Activated T-helper 17 cell treated with anti-CD3 and anti-CD28 coated beads, Interleukin-2, amount 50 U/mL, for 72 hours (primary cell): ENCODE results near the gene SLC9A9. TPM values are rescaled to one million over a fixed set of nuclear protein-coding genes. Genes with fewer than 3 reads are reported as not detected.

Experiments used
- ATAC-seq: fragments of 150-1000 bp; cut with Tn5 transposase; replicated peaks from 2 replicates; pipeline ENCODE4 v1.10.0; 2021; ENCODE audit warnings: mild to moderate bottlenecking, moderate library complexity
- H3K27ac Mint-ChIP-seq: one replicate; pipeline ENCODE4 v1.8.0; 2022; ENCODE audit warnings: mixed read lengths
- H3K27me3 Mint-ChIP-seq: one replicate; pipeline ENCODE4 v1.8.0; 2022; ENCODE audit warnings: mixed read lengths
- H3K36me3 Mint-ChIP-seq: one replicate; pipeline ENCODE4 v1.8.0; 2022; ENCODE audit warnings: low read depth, mild to moderate bottlenecking, mixed read lengths
- H3K4me1 Mint-ChIP-seq: one replicate; pipeline ENCODE4 v1.8.0; 2022; ENCODE audit warnings: mixed read lengths
- H3K4me3 Mint-ChIP-seq: one replicate; pipeline ENCODE4 v1.8.0; 2022; ENCODE audit warnings: mild to moderate bottlenecking, mixed read lengths
- H3K9me3 Mint-ChIP-seq: one replicate; pipeline ENCODE4 v1.8.0; 2022; ENCODE audit warnings: mixed read lengths
- total RNA-seq, 2 donors: library from RNA; stranded (reverse); gene quantifications; one replicate each; pipeline ENCODE4 v1.2.3, GENCODE V29; 2022

SLC9A9 gene
- total RNA-seq, 2 donors from 2014 or later = 4.0 to 15.2 TPM

DNA sequence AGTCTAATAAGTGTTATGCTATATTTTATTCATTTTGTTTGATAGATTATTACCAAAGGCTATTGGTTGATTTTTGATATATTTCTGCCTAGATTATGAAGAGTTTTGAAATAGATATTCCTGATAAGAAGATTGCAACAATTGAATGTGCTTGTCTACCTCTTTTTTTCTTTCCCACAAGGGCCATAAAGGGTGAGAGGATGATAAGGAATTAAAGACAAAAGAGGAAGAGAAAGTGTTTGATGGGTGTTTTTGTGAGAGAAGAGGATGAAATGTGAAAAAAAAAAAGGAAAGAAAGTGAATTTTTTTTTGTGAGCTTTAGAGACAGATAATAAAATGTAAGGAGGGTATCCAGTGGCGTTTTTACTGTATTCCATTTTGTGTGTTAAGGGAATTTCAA lies 484.3 kb downstream of the SLC9A9 start:
- no peak overlapping the region for H3K27ac Mint-ChIP-seq
- H3K9me3 Mint-ChIP-seq = peaks cover 4% of the 10 kb centered on the region
- no peaks in the 10 kb centered on the region for H3K27me3 Mint-ChIP-seq
- peaks cover 5% of the 10 kb centered on the region for H3K4me1 Mint-ChIP-seq
- no peak overlapping the region for H3K4me3 Mint-ChIP-seq
- no peak for ATAC-seq
- peaks cover 17% of the 10 kb centered on the region for H3K36me3 Mint-ChIP-seq

- Mint-ChIP-seq H3K27me3 (no peaks in the 10 kb centered on the region), H3K9me3 (peaks cover 4% of the 10 kb centered on the region), H3K4me3 (no peak overlapping the region), H3K36me3 (peaks cover 17% of the 10 kb centered on the region), H3K27ac (no peak overlapping the region), H3K4me1 (peaks cover 5% of the 10 kb centered on the region)
- no peak for ATAC-seq
Observed at GRCh38 chr3:143363276-143363675, 485.0 kb downstream of the SLC9A9 start.

GRCh38 chr3:143362115-143362991 lies 485.9 kb downstream of the SLC9A9 start:
- Mint-ChIP-seq H3K27ac (no peak overlapping the region), H3K9me3 (peaks cover 4% of the 10 kb centered on the region), H3K36me3 (peaks cover 17% of the 10 kb centered on the region), H3K4me3 (no peak overlapping the region), H3K27me3 (no peaks in the 10 kb centered on the region), H3K4me1 (peaks cover 5% of the 10 kb centered on the region)
- no peak for ATAC-seq

DNA sequence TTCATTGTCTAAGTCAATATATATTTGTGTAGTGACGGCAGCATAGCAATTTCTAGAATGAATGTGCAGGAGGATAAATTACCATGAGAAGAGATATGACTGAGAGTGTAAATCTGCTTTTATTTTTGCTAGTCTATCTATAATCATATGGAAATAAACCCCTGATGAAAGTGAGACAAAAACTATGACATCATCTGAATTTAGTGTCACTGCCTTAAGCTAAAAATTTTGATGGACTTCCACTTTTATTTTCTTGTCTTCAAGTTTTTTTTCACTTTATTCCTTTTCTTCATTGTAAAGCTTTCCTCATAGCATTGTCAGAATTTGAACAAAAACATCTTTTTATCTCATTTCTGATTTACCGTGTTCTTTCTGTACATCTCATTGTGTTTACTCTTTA lies 486.7 kb downstream of the SLC9A9 start:
- ATAC-seq = no peak
- Mint-ChIP-seq H3K4me1 (peaks cover 5% of the 10 kb centered on the region), H3K4me3 (no peak overlapping the region)

GRCh38 chr3:143360244-143360643 lies 488.0 kb downstream of the SLC9A9 start:
- Mint-ChIP-seq H3K36me3 (peaks cover 17% of the 10 kb centered on the region), H3K4me3 (no peak overlapping the region), H3K4me1 (peaks cover 5% of the 10 kb centered on the region), H3K27ac (no peak overlapping the region), H3K27me3 (no peaks in the 10 kb centered on the region), H3K9me3 (peaks cover 4% of the 10 kb centered on the region)
- no peak for ATAC-seq

More for the DNA sequence above, 486.7 kb downstream of the SLC9A9 start:
- Mint-ChIP-seq H3K27ac (no peak overlapping the region), H3K36me3 (peaks cover 17% of the 10 kb centered on the region), H3K27me3 (no peaks in the 10 kb centered on the region), H3K9me3 (peaks cover 4% of the 10 kb centered on the region)

- H3K27me3 Mint-ChIP-seq = no peaks in the 10 kb centered on the region
- H3K4me1 Mint-ChIP-seq = peaks cover 5% of the 10 kb centered on the region
- H3K9me3 Mint-ChIP-seq = peaks cover 4% of the 10 kb centered on the region
- H3K27ac Mint-ChIP-seq = no peak overlapping the region
- H3K36me3 Mint-ChIP-seq = peaks cover 17% of the 10 kb centered on the region
- no peak overlapping the region for H3K4me3 Mint-ChIP-seq
- no peak for ATAC-seq
Observed at GRCh38 chr3:143358793-143359491, 489.3 kb downstream of the SLC9A9 start.

GRCh38 chr3:143358155-143358792 lies 490.0 kb downstream of the SLC9A9 start:
- H3K27me3 Mint-ChIP-seq = no peaks in the 10 kb centered on the region
- no peak overlapping the region for H3K4me3 Mint-ChIP-seq
- ATAC-seq = no peak
- peaks cover 5% of the 10 kb centered on the region for H3K4me1 Mint-ChIP-seq
- no peak overlapping the region for H3K27ac Mint-ChIP-seq
- peaks cover 17% of the 10 kb centered on the region for H3K36me3 Mint-ChIP-seq
- peaks cover 4% of the 10 kb centered on the region for H3K9me3 Mint-ChIP-seq

GRCh38 chr3:143357700-143358099 lies 490.6 kb downstream of the SLC9A9 start:
- ATAC-seq = no peak

GRCh38 chr3:143356839-143357238 lies 491.4 kb downstream of the SLC9A9 start:
- H3K9me3 Mint-ChIP-seq = no peaks in the 10 kb centered on the region
- no peak overlapping the region for H3K27ac Mint-ChIP-seq
- ATAC-seq = no peak
- H3K36me3 Mint-ChIP-seq = peaks cover 7% of the 10 kb centered on the region
- H3K4me1 Mint-ChIP-seq = no peaks in the 10 kb centered on the region
- no peak overlapping the region for H3K4me3 Mint-ChIP-seq
- no peaks in the 10 kb centered on the region for H3K27me3 Mint-ChIP-seq

More at GRCh38 chr3:143357700-143358099, 490.6 kb downstream of the SLC9A9 start:
- H3K27ac Mint-ChIP-seq = no peak overlapping the region
- H3K9me3 Mint-ChIP-seq = peaks cover 4% of the 10 kb centered on the region
- H3K4me3 Mint-ChIP-seq = no peak overlapping the region
- H3K4me1 Mint-ChIP-seq = peaks cover 5% of the 10 kb centered on the region
- peaks cover 16% of the 10 kb centered on the region for H3K36me3 Mint-ChIP-seq
- H3K27me3 Mint-ChIP-seq = no peaks in the 10 kb centered on the region

DNA sequence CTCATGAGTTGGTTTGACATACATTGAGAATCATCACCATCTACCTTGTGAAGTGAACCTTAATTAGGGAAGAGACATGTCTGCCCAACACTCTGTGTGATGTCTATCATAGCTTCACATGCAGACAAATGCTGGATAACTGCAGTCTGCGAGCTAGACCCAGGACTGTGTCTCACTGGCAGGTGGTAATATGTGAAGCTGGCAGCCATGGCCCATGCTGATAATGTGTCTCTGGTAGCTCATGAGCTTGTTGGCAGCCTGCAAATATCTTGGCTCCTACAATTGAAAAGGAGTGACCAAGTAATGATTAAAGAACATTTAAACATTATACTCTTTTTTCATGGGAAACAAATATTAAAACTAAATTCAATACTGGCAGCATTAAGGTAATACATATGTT lies 493.9 kb downstream of the SLC9A9 start:
- H3K4me1 Mint-ChIP-seq = peaks cover 11% of the 10 kb centered on the region
- no peaks in the 10 kb centered on the region for H3K27me3 Mint-ChIP-seq
- H3K4me3 Mint-ChIP-seq = no peak overlapping the region
- H3K27ac Mint-ChIP-seq = no peak overlapping the region
- H3K36me3 Mint-ChIP-seq = no peaks in the 10 kb centered on the region
- ATAC-seq = no peak
- H3K9me3 Mint-ChIP-seq = no peaks in the 10 kb centered on the region

- ATAC-seq = no peak
- Mint-ChIP-seq H3K27me3 (no peaks in the 10 kb centered on the region), H3K27ac (no peak overlapping the region), H3K4me3 (no peak overlapping the region), H3K36me3 (no peaks in the 10 kb centered on the region), H3K4me1 (peaks cover 12% of the 10 kb centered on the region), H3K9me3 (no peaks in the 10 kb centered on the region)
Observed at GRCh38 chr3:143352850-143353550, 495.3 kb downstream of the SLC9A9 start.

GRCh38 chr3:143351895-143352608 lies 496.2 kb downstream of the SLC9A9 start:
- no peak overlapping the region for H3K4me3 Mint-ChIP-seq
- H3K27ac Mint-ChIP-seq = no peak overlapping the region
- no peaks in the 10 kb centered on the region for H3K9me3 Mint-ChIP-seq
- H3K36me3 Mint-ChIP-seq = no peaks in the 10 kb centered on the region
- H3K4me1 Mint-ChIP-seq = peaks cover 12% of the 10 kb centered on the region
- H3K27me3 Mint-ChIP-seq = no peaks in the 10 kb centered on the region
- ATAC-seq = no peak

- no peak overlapping the region for H3K4me3 Mint-ChIP-seq
- H3K9me3 Mint-ChIP-seq = no peaks in the 10 kb centered on the region
- H3K36me3 Mint-ChIP-seq = no peaks in the 10 kb centered on the region
- peaks cover 12% of the 10 kb centered on the region for H3K4me1 Mint-ChIP-seq
- no peaks in the 10 kb centered on the region for H3K27me3 Mint-ChIP-seq
- no peak for ATAC-seq
- no peak overlapping the region for H3K27ac Mint-ChIP-seq
Observed at GRCh38 chr3:143351354-143351753, 496.9 kb downstream of the SLC9A9 start.

- Mint-ChIP-seq H3K27ac (no peak overlapping the region), H3K9me3 (no peaks in the 10 kb centered on the region)
Observed at GRCh38 chr3:143349455-143349854, 498.8 kb downstream of the SLC9A9 start.

More at GRCh38 chr3:143349455-143349854, 498.8 kb downstream of the SLC9A9 start:
- peak; percentile 97 for ATAC-seq
- H3K27me3 Mint-ChIP-seq = no peaks in the 10 kb centered on the region
- H3K4me1 Mint-ChIP-seq = peaks cover 24% of the 10 kb centered on the region
- H3K4me3 Mint-ChIP-seq = no peak overlapping the region
- no peaks in the 10 kb centered on the region for H3K36me3 Mint-ChIP-seq
